ENCODE measurements around the gene LINC01488. TPM values are rescaled to one million over a fixed set of nuclear protein-coding genes. Genes with fewer than 3 reads are reported as not detected.

Gene LINC01488
- total and polyA plus RNA-seq, 2 of the 13 experiments (the other 11 are each of a cell fraction or from before 2014, with no cell fraction given): 0.26 to 0.58 TPM

DNA sequence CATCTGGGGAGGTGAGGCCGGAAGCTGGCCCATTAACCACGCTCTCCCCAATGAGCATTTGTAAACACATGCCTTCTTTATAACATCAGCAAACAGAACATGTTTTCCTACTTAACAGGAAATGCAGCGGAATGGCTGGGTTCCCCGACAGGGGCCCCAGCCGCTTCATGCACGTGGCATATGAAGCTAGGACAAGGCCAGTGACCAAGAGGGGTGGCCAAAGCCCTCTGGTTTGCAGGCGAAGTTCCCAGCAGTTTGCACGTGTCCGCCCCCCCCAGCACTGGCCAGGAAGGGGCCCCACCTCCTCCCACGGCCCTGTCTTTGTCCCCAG, 38.7 kb upstream of the LINC01488 start (continued):
- TF ChIP-seq ZUFSP (CRISPR knock-in tag; IDR thresholded peaks at IDR 0.05; ENCODE audit: borderline replicate concordance): no peak
- TF ChIP-seq TFE3 (CRISPR knock-in tag; IDR thresholded peaks at IDR 0.05): peak; percentile 95
- TF ChIP-seq AHR (CRISPR knock-in tag; IDR thresholded peaks at IDR 0.05): no peak; the same call in 1 of the 2 replicates
- TF ChIP-seq, protein P1, sequence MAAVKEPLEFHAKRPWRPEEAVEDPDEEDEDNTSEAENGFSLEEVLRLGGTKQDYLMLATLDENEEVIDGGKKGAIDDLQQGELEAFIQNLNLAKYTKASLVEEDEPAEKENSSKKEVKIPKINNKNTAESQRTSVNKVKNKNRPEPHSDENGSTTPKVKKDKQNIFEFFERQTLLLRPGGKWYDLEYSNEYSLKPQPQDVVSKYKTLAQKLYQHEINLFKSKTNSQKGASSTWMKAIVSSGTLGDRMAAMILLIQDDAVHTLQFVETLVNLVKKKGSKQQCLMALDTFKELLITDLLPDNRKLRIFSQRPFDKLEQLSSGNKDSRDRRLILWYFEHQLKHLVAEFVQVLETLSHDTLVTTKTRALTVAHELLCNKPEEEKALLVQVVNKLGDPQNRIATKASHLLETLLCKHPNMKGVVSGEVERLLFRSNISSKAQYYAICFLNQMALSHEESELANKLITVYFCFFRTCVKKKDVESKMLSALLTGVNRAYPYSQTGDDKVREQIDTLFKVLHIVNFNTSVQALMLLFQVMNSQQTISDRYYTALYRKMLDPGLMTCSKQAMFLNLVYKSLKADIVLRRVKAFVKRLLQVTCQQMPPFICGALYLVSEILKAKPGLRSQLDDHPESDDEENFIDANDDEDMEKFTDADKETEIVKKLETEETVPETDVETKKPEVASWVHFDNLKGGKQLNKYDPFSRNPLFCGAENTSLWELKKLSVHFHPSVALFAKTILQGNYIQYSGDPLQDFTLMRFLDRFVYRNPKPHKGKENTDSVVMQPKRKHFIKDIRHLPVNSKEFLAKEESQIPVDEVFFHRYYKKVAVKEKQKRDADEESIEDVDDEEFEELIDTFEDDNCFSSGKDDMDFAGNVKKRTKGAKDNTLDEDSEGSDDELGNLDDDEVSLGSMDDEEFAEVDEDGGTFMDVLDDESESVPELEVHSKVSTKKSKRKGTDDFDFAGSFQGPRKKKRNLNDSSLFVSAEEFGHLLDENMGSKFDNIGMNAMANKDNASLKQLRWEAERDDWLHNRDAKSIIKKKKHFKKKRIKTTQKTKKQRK (IDR thresholded peaks at IDR 0.05; ENCODE audit: low read length): no peak
- no peak; the same call in 1 of the 2 replicates for TF ChIP-seq NFATC3 (CRISPR knock-in tag; IDR thresholded peaks at IDR 0.05)
- TF ChIP-seq ZMAT3 (CRISPR knock-in tag; conservative IDR thresholded peaks at IDR 0.05): peak; percentile 66; the same call in 1 of the 2 replicates
- no peak for TF ChIP-seq ZNF552 (CRISPR knock-in tag; IDR thresholded peaks at IDR 0.05; ENCODE audit: borderline replicate concordance)
- TF ChIP-seq, protein P2, sequence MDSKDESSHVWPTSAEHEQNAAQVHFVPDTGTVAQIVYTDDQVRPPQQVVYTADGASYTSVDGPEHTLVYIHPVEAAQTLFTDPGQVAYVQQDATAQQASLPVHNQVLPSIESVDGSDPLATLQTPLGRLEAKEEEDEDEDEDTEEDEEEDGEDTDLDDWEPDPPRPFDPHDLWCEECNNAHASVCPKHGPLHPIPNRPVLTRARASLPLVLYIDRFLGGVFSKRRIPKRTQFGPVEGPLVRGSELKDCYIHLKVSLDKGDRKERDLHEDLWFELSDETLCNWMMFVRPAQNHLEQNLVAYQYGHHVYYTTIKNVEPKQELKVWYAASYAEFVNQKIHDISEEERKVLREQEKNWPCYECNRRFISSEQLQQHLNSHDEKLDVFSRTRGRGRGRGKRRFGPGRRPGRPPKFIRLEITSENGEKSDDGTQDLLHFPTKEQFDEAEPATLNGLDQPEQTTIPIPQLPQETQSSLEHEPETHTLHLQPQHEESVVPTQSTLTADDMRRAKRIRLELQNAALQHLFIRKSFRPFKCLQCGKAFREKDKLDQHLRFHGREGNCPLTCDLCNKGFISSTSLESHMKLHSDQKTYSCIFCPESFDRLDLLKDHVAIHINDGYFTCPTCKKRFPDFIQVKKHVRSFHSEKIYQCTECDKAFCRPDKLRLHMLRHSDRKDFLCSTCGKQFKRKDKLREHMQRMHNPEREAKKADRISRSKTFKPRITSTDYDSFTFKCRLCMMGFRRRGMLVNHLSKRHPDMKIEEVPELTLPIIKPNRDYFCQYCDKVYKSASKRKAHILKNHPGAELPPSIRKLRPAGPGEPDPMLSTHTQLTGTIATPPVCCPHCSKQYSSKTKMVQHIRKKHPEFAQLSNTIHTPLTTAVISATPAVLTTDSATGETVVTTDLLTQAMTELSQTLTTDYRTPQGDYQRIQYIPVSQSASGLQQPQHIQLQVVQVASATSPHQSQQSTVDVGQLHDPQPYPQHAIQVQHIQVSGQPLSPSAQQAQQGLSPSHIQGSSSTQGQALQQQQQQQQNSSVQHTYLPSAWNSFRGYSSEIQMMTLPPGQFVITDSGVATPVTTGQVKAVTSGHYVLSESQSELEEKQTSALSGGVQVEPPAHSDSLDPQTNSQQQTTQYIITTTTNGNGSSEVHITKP (CRISPR knock-in tag; IDR thresholded peaks at IDR 0.05; ENCODE audit: low read depth): peak; percentile 82
- TF ChIP-seq RXRA (CRISPR knock-in tag; IDR thresholded peaks at IDR 0.05): 0 out of 2 replicates have a peak, but pooled peaks have one; percentile 33
- no peak for TF ChIP-seq PCBP2 (optimal IDR thresholded peaks at IDR 0.05; ENCODE audit: low read depth, low read length, poor library complexity, severe bottlenecking)
- TF ChIP-seq, protein P3, sequence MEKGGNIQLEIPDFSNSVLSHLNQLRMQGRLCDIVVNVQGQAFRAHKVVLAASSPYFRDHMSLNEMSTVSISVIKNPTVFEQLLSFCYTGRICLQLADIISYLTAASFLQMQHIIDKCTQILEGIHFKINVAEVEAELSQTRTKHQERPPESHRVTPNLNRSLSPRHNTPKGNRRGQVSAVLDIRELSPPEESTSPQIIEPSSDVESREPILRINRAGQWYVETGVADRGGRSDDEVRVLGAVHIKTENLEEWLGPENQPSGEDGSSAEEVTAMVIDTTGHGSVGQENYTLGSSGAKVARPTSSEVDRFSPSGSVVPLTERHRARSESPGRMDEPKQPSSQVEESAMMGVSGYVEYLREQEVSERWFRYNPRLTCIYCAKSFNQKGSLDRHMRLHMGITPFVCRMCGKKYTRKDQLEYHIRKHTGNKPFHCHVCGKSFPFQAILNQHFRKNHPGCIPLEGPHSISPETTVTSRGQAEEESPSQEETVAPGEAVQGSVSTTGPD (CRISPR knock-in tag; IDR thresholded peaks at IDR 0.05): no peak; the same call in 1 of the 2 replicates
- TF ChIP-seq ZBTB44 (CRISPR knock-in tag; IDR thresholded peaks at IDR 0.05): no peak
- TF ChIP-seq MTF1 (CRISPR knock-in tag; IDR thresholded peaks at IDR 0.05): no peak
- no peak for TF ChIP-seq SIX1 (CRISPR knock-in tag; IDR thresholded peaks at IDR 0.05; ENCODE audit: borderline replicate concordance)
- no peak for TF ChIP-seq SMAD1 (CRISPR knock-in tag; IDR thresholded peaks at IDR 0.05; ENCODE audit: borderline replicate concordance, low read depth)
- TF ChIP-seq POLR2A (IDR thresholded peaks at IDR 0.05; ENCODE audit: insufficient read depth in 1 of 2, low read depth in 2 of 2, low read length in 2 of 2): no peak
- peak; percentile 36; the same call in 1 of the 2 replicates for TF ChIP-seq PHF20 (CRISPR knock-in tag; IDR thresholded peaks at IDR 0.05)
